ENCODE data around the gene MORN1. TPM values are rescaled to one million over a fixed set of nuclear protein-coding genes. Genes with fewer than 3 reads are reported as not detected.

MORN1 gene
- total and polyA plus RNA-seq, 10 of the 15 experiments (the other 5 are each of a cell fraction or from before 2014, with no cell fraction given) = 0.76 to 7.9 (median 5.5) TPM

DNA sequence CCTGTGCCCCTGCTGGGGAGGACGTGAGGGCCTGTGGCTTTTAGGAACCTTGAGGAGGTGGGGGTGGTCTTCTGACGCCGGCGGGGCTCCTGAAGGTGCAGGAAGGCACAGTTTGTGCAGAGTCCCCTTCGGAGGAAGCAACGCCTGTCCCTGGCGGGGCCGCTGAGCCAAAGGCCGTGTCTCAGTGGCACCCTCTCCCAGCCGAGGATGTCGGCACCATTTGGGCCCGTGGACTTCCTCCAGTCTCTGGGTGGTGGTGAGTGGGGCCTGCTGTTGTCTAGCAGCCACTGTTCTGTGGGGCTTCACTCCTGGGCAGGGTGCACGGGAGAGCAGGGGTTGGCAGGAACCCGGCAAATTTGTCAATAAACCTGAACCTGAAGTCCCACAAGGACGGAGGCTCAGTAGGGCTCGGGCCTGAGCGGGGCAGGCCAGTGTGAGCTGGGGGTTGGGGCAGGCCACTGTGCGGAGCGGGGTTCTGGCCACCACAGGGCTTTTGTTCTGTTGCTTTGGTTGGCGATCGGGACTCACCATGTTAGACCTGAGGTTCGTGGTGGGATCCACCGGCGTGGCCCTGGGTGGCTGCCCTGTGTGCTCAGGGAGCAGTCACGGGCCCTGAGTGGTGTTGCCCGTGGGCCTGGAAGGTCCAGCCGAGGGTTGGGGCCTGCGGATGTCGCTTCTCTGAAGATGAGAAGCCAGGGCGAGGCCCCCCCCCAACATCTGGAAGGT lies 98.5 kb downstream of the MORN1 start:
- intact Hi-C loops (cut with micrococcal nuclease; ENCODE audit: unreplicated experiment) = loop anchor here (10.0 kb wide), 1 partner anchor 58 kb away; no protein-coding TSS in a partner anchor
- ChIA-PET CTCF (interaction anchor here (1.1 kb wide), 1 partner anchor 23 kb away, joined by 3 read pairs; no protein-coding TSS in a partner anchor), POLR2A (no interaction called here), SMC1A (ENCODE audit: uncharacterized antibody, unreplicated experiment) (no interaction called here), RAD21 (ENCODE audit: unreplicated experiment) (no interaction called here)
- no peak overlapping the region for H3K27ac ChIP-seq (ENCODE audit: control insufficient read depth, insufficient read depth)
- BruUV-seq (replicated peaks) = no TSS peak
- FAIRE-seq = no peak
- no peak overlapping the region for H3K4me3 ChIP-seq
- DNase-seq (ENCODE audit: low read depth, low spot score) = no peak
- H3K9ac ChIP-seq (ENCODE audit: control insufficient read depth, insufficient read depth, low read length) = no peak overlapping the region
- no peak for ATAC-seq
- peaks cover 4% of the 10 kb centered on the region for H4K20me1 ChIP-seq (ENCODE audit: control insufficient read depth, insufficient read depth)
- H2AFZ ChIP-seq (ENCODE audit: control insufficient read depth, low read depth, low read length) = no peak overlapping the region
- WGBS (ENCODE audit: insufficient coverage, insufficient replicate concordance, low lambda C conversion rate, missing lambda C conversion rate) = 96% methylated on average over 25 of the region's 30 CpGs
- no peaks in the 10 kb centered on the region; a peak in 1 of 4 replicates for H3K36me3 ChIP-seq (ENCODE audit: control insufficient read depth in 2 of 2, insufficient read depth in 2 of 2, low read length in 1 of 2)
- peaks cover 23% of the 10 kb centered on the region for H3K4me1 ChIP-seq (ENCODE audit: control insufficient read depth, insufficient read depth, low read length)
- no peak overlapping the region for H3K4me2 ChIP-seq (ENCODE audit: control insufficient read depth, insufficient read depth)
- H3K9me3 ChIP-seq (replicated peaks; ENCODE audit: control insufficient read depth, insufficient read depth, low read length) = no peaks in the 10 kb centered on the region
- H3K27me3 ChIP-seq (replicated peaks in 1 of 2; ENCODE audit: control insufficient read depth in 2 of 2, insufficient read depth in 2 of 2, low read length in 1 of 2) = no peaks in the 10 kb centered on the region
- no peaks in the 10 kb centered on the region; the same call in 1 of the 2 replicates for H3K79me2 ChIP-seq (ENCODE audit: control insufficient read depth, insufficient read depth, low read length)
- in situ Hi-C loops (cut with MboI) = no loop called here
- TF ChIP-seq, protein P1, sequence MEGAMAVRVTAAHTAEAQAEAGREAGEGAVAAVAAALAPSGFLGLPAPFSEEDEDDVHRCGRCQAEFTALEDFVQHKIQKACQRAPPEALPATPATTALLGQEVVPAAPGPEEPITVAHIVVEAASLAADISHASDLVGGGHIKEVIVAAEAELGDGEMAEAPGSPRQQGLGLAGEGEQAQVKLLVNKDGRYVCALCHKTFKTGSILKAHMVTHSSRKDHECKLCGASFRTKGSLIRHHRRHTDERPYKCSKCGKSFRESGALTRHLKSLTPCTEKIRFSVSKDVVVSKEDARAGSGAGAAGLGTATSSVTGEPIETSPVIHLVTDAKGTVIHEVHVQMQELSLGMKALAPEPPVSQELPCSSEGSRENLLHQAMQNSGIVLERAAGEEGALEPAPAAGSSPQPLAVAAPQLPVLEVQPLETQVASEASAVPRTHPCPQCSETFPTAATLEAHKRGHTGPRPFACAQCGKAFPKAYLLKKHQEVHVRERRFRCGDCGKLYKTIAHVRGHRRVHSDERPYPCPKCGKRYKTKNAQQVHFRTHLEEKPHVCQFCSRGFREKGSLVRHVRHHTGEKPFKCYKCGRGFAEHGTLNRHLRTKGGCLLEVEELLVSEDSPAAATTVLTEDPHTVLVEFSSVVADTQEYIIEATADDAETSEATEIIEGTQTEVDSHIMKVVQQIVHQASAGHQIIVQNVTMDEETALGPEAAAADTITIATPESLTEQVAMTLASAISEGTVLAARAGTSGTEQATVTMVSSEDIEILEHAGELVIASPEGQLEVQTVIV (IDR thresholded peaks at IDR 0.05; ENCODE audit: borderline replicate concordance, partially characterized antibody) = no peak
- TF ChIP-seq POLR2AphosphoS5 (IDR thresholded peaks at IDR 0.05; ENCODE audit: low read length) (no peak), MEF2B (IDR thresholded peaks at IDR 0.05; ENCODE audit: partially characterized antibody, poor library complexity, severe bottlenecking) (no peak), IKZF1 (conservative IDR thresholded peaks at IDR 0.05) (no peak)
- TF ChIP-seq, protein P2, sequence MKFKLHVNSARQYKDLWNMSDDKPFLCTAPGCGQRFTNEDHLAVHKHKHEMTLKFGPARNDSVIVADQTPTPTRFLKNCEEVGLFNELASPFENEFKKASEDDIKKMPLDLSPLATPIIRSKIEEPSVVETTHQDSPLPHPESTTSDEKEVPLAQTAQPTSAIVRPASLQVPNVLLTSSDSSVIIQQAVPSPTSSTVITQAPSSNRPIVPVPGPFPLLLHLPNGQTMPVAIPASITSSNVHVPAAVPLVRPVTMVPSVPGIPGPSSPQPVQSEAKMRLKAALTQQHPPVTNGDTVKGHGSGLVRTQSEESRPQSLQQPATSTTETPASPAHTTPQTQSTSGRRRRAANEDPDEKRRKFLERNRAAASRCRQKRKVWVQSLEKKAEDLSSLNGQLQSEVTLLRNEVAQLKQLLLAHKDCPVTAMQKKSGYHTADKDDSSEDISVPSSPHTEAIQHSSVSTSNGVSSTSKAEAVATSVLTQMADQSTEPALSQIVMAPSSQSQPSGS (IDR thresholded peaks at IDR 0.05; ENCODE audit: low read length) = no peak

Measured in GM12878 (cell line).